Measurements from ENCODE around the gene CMTM1.
A peak's percentile ranks its signal among the peaks of the same experiment; 100 is the strongest.

The CMTM1 gene

DNA sequence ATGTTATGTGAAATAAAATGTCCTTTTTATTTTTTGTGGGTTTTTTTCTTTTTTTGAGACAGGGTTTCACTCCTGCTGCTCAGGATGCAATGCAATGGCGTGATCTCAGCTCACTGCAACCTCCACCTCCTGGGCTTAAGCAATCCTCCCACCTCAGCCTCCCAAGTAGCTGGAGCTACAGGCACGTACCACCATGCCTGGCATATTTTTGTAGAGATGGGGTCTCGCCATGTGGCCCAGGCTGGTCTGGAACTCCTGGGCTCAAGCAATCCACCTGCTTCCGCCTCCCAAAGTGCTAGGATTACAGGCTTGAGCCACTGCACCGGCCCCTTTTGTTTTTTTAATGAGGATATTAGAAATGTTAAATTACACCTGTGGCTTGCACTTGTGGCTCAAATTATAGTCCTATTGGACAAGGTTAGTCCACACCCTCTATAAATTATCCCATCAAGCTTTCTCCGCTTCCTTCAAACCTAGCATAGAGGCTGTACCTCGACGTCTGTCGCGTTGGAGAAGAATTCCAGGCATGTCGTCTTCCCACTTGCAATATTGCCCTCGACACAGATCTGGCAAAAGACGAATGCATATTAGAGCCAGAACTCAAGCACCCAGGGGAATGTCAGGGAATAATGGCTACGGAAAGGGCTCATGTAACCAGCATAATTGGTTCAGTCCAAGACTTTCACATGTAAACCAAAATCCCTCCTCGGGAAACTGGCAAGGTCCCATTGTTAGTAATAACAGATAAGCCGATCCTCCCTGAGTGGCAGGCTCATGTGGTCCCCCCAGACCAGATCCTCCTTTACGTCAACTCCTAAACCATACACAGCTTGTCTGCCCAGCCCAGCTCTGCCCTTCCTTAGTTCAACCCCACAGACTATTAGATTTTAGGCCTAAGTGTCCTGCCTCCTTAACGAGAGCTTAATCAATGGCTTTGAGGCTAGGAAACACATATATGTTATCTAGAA is 24.6 kb upstream of the CMTM1 start:
- DNase-seq (ENCODE audit: low read depth), result no peak
- H3K27me3 ChIP-seq (replicated peaks; ENCODE audit: control insufficient read depth, insufficient read depth, low read length), result no peaks in the 10 kb centered on the region

DNA sequence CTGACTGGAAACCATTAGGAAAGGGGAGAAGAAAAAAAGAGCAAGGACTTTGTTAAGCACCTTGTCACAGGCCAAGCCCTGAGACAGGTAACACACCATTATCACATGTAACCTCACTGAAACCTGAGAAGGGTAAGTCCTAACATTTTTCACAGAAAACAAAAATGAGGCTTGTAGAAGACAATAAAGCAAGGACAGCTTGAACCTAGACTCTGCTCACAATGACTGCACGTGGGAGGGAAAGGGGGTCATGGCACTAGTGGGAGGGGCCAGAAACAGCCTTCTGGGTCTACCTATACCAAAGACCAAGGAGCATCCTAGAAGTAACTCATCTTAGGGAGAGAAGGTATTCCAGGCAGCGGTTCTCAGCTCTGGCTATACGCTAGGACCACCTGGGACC is 23.8 kb upstream of the CMTM1 start:
- DNase-seq (ENCODE audit: low read depth), result no peak
- Histone ChIP-seq H3K36me3 (ENCODE audit: control insufficient read depth, insufficient read depth, low read length, severe bottlenecking) (peaks cover 41% of the 10 kb centered on the region), H3K27me3 (replicated peaks; ENCODE audit: control insufficient read depth, insufficient read depth, low read length) (no peaks in the 10 kb centered on the region), H3K4me3 (ENCODE audit: low read length) (no peak overlapping the region), H3K9ac (ENCODE audit: low read length) (no peak overlapping the region), H3K9me3 (ENCODE audit: control insufficient read depth, low read length) (no peaks in the 10 kb centered on the region), H3K4me1 (ENCODE audit: control insufficient read depth, insufficient read depth, low read length) (peaks cover 5% of the 10 kb centered on the region)

More for the DNA sequence above, 24.6 kb upstream of the CMTM1 start:
- peaks cover 48% of the 10 kb centered on the region for H3K36me3 ChIP-seq (ENCODE audit: control insufficient read depth, insufficient read depth, low read length, severe bottlenecking)
- peaks cover 5% of the 10 kb centered on the region for H3K4me1 ChIP-seq (ENCODE audit: control insufficient read depth, insufficient read depth, low read length)
- no peak overlapping the region for H3K4me3 ChIP-seq (ENCODE audit: low read length)
- no peak overlapping the region for H3K9ac ChIP-seq (ENCODE audit: low read length)
- no peaks in the 10 kb centered on the region for H3K9me3 ChIP-seq (ENCODE audit: control insufficient read depth, low read length)

DNA sequence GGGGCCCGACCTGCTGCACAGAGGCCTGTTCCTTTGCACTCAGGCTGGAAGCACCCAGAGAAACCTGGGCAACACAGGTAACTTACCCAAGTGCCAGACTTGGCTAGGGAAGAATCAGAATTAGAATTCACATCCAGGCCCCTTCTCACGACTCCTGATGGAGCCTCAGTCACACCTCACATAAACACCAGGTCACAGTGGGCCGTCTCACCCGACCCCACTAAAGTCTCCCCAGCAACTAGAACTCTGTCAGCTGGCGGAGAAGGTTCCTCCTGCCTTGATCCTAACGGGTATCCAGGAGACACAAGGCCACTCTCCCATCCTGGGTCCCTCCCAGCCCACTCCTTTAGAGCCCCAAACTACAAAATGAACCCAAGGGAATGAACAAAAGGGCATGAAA is 22.7 kb upstream of the CMTM1 start:
- no peaks in the 10 kb centered on the region for H3K9me3 ChIP-seq (ENCODE audit: control insufficient read depth, low read length)
- DNase-seq (ENCODE audit: low read depth), result no peak
- no peak overlapping the region for H3K9ac ChIP-seq (ENCODE audit: low read length)
- H3K36me3 ChIP-seq (ENCODE audit: control insufficient read depth, insufficient read depth, low read length, severe bottlenecking), result peaks cover 32% of the 10 kb centered on the region
- H3K4me1 ChIP-seq (ENCODE audit: control insufficient read depth, insufficient read depth, low read length), result peaks cover 7% of the 10 kb centered on the region
- no peaks in the 10 kb centered on the region for H3K27me3 ChIP-seq (replicated peaks; ENCODE audit: control insufficient read depth, insufficient read depth, low read length)
- H3K4me3 ChIP-seq (ENCODE audit: low read length), result no peak overlapping the region

DNA sequence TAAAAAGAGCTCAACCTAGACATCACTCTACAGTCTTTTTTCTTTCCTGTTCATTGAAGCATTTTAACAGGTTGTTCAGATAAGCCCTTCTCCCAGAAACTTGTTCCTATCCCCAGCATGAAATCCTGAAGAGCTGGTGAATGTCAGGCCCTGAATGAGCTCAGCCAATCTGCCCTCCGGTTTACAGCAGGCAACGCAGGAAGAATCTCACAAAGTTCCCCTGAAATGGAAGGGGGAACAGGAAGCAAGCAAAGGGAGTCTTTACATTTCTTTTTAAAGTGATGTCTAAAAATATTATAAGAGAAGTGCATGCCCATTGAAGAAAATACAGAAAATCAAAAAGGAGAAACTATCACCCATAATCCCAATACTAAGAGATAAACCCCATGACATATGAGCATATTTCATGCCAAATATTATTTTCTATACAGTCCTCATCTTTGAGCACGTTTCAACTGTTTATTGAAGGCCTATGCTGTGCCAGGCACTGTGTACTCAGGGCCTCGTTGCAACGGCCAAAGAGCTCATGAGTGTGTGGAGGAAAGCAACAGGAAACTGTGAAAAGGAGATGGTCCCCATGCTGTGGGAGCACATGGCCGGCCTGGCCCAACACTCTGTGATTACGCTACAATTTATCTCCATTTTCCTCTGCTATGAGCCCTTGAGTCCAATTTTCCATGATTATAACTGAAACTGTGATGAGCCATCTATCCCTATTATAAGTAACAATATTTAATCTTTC is 22.1 kb upstream of the CMTM1 start:
- no peak overlapping the region for H3K9ac ChIP-seq (ENCODE audit: low read length)
- H3K4me3 ChIP-seq (ENCODE audit: low read length), result no peak overlapping the region
- no peaks in the 10 kb centered on the region for H3K27me3 ChIP-seq (replicated peaks; ENCODE audit: control insufficient read depth, insufficient read depth, low read length)
- peaks cover 14% of the 10 kb centered on the region for H3K4me1 ChIP-seq (ENCODE audit: control insufficient read depth, insufficient read depth, low read length)
- DNase-seq (ENCODE audit: low read depth), result no peak
- peaks cover 27% of the 10 kb centered on the region for H3K36me3 ChIP-seq (ENCODE audit: control insufficient read depth, insufficient read depth, low read length, severe bottlenecking)
- no peaks in the 10 kb centered on the region for H3K9me3 ChIP-seq (ENCODE audit: control insufficient read depth, low read length)

DNA sequence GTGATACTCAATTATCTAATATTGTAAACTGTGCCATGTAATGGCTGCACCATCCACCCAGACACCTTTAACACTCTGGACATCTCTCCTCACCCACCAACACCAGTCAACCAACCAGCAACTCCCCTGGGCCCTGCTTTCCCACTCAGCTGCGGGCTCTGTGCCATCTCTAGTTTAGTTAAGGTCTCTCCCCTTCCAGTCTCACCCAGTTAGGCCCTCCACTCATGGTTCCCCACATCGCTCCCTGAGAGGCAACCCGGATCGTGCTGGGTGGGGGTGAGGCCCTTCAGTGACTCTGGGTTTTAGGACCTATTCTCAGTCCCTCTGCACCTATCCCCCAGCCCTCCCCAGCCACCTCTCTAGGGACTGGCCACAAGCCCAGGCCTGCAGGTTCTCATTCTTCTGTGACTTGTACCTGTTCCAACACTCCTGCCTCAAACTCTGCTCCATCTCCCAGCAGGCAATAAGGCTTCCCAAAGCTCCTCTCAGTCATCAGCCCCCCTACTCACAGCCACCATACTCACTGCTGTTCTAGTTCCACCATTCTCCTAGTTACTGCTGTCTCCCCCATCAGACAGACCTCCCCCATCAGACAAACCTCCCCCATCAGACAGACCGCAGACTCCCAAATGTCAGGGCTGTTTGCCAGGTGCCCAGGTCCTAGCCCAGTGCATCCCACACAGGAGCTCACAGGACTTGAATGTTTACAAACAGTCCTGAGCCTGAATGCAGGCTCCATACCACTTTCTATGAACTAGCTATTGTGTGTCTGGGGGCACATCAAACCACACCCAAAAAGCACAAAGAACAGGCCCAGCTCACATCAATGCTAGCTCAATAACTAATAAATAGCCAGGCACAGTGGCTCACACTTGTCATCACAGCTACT is 18.9 kb upstream of the CMTM1 start:
- Histone ChIP-seq H3K9me3 (ENCODE audit: control insufficient read depth, low read length) (no peaks in the 10 kb centered on the region), H3K36me3 (ENCODE audit: control insufficient read depth, insufficient read depth, low read length, severe bottlenecking) (peaks cover 14% of the 10 kb centered on the region), H3K4me3 (ENCODE audit: low read length) (no peak overlapping the region), H3K27me3 (replicated peaks; ENCODE audit: control insufficient read depth, insufficient read depth, low read length) (no peaks in the 10 kb centered on the region), H3K4me1 (ENCODE audit: control insufficient read depth, insufficient read depth, low read length) (peaks cover 30% of the 10 kb centered on the region), H3K9ac (ENCODE audit: low read length) (no peak overlapping the region)
- DNase-seq (ENCODE audit: low read depth), result no peak

DNA sequence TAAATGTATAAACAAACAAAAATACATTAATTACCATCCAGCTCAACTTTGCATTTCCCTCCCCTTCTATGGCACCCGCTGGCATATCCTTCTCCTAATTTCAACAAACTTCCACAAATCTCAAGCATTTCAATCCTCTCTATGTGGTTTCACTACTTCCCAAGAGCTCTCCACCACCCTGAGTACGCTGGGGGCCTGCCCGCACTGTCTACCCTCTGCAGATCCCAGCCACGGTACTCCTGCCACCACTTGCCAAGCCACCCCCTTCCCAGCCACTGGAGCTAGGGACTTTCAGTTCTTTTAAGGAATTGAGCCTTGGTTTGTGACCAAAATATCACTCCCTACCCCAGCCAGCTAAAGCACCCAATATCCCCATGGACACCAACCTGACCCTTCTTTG is 18.2 kb upstream of the CMTM1 start:
- Histone ChIP-seq H3K4me1 (ENCODE audit: control insufficient read depth, insufficient read depth, low read length) (peaks cover 33% of the 10 kb centered on the region), H3K36me3 (ENCODE audit: control insufficient read depth, insufficient read depth, low read length, severe bottlenecking) (peaks cover 14% of the 10 kb centered on the region), H3K27me3 (replicated peaks; ENCODE audit: control insufficient read depth, insufficient read depth, low read length) (no peaks in the 10 kb centered on the region), H3K9ac (ENCODE audit: low read length) (peak overlapping the region; percentile 97), H3K4me3 (ENCODE audit: low read length) (no peak overlapping the region), H3K9me3 (ENCODE audit: control insufficient read depth, low read length) (no peaks in the 10 kb centered on the region)
- no peak for DNase-seq (ENCODE audit: low read depth)

DNA sequence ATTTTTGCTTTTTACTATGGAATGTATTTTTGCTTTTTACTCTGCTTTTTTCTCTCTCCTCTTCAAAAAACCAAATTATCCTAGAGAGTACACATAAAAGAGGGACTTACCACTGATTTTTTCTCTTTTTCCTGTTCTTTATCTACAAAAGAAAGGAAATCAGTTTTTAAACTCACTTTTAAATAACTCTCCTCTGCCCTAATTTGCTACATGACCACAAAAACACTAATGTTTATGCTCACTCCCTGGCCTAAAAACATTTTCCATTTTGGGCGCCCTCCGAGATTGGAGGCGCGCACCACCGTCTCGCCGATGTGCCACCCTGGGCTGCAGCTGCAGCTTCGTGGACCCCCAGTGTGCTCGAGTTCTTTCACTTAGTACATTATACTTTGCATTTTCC is 17.4 kb upstream of the CMTM1 start:
- peaks cover 11% of the 10 kb centered on the region for H3K36me3 ChIP-seq (ENCODE audit: control insufficient read depth, insufficient read depth, low read length, severe bottlenecking)
- no peaks in the 10 kb centered on the region for H3K9me3 ChIP-seq (ENCODE audit: control insufficient read depth, low read length)
- DNase-seq (ENCODE audit: low read depth), result no peak
- H3K27me3 ChIP-seq (replicated peaks; ENCODE audit: control insufficient read depth, insufficient read depth, low read length), result no peaks in the 10 kb centered on the region
- H3K9ac ChIP-seq (ENCODE audit: low read length), result peak overlapping the region; percentile 97
- peak overlapping the region; percentile 93 for H3K4me3 ChIP-seq (ENCODE audit: low read length)
- peaks cover 41% of the 10 kb centered on the region for H3K4me1 ChIP-seq (ENCODE audit: control insufficient read depth, insufficient read depth, low read length)

DNA sequence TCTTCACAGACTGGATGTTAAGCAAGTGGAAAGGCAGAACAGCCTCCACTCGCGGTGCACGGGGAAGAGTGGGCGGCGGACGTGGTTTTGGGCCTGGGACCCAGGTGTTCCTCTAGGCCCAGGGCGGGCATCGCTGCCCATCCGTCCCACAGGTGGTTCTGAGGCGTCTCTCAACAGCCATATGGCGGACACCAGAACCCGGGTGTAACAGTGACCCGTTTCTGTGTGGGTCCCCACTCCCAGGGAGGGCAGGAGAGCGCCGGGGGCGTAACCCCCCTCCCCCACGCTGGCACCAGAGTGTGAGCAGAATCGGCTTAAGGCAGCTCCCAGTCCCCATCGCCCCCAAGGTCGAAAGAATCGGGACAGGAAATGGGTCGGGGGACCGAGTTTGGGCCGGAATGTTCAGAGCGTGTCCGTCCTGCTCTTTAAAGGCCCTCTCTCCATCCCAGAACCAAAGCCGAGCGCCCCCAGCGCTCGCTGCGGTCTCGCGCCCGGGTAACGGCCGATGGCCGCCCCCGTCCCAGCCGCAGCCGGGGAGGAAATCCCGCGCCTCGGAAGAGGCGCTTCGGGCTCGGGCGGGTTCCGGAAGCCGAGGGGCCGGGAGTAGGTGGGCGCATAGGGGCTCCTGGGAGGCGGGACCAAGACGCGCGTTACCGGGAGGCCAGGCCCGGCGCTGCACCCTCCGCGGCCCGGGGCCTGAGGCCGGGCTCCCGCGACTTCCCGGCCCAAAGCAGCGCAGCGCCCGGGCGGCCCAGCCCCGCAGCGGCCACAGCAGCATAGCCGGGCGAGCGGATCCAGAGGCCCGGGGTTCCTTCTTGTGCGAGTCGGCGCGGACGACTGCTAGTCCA is 16.7 kb upstream of the CMTM1 start, which contains the start of gene TK2:
TK2 (minus strand) TSS at position 839 of the 848 bp plus-strand sequence; CDS start at position 778, 61 bp downstream.
- Histone ChIP-seq H3K4me3 (ENCODE audit: low read length) (peak within 1 kb of the TSS; percentile 93), H3K27me3 (replicated peaks; ENCODE audit: control insufficient read depth, insufficient read depth, low read length) (no peaks in the 10 kb centered on the region), H3K36me3 (ENCODE audit: control insufficient read depth, insufficient read depth, low read length, severe bottlenecking) (peaks cover 5% of the 10 kb centered on the region), H3K4me1 (ENCODE audit: control insufficient read depth, insufficient read depth, low read length) (peaks cover 42% of the 10 kb centered on the region), H3K9me3 (ENCODE audit: control insufficient read depth, low read length) (no peaks in the 10 kb centered on the region), H3K9ac (ENCODE audit: low read length) (peak within 1 kb of the TSS; percentile 97)
- DNase-seq (ENCODE audit: low read depth), result peak; percentile 88

DNA sequence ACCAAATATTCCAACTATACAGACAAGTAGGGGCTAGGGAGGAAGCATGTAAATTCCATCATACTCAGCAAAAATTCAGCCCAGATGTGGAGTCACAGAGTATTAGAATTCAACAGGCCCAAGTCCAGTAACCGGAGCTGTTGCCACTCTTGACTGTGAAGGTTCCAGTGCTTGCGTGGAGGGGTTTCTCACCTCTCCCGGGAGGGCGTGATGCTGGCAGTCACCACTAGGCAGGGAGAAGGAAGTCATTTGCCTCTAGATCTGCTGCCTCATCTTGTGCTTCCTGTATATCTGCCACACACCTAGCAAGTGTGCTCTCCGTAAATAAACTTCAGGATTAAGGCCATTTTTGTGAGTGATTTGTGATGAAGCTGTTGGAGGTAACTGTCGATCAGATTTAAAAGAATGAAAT is 14.9 kb upstream of the CMTM1 start:
- Histone ChIP-seq H3K9me3 (ENCODE audit: control insufficient read depth, low read length) (no peaks in the 10 kb centered on the region), H3K36me3 (ENCODE audit: control insufficient read depth, insufficient read depth, low read length, severe bottlenecking) (no peaks in the 10 kb centered on the region), H3K27me3 (replicated peaks; ENCODE audit: control insufficient read depth, insufficient read depth, low read length) (no peaks in the 10 kb centered on the region), H3K4me3 (ENCODE audit: low read length) (peak overlapping the region; percentile 94), H3K9ac (ENCODE audit: low read length) (peak overlapping the region; percentile 92), H3K4me1 (ENCODE audit: control insufficient read depth, insufficient read depth, low read length) (peaks cover 48% of the 10 kb centered on the region)
- DNase-seq (ENCODE audit: low read depth), result peak; percentile 34

DNA sequence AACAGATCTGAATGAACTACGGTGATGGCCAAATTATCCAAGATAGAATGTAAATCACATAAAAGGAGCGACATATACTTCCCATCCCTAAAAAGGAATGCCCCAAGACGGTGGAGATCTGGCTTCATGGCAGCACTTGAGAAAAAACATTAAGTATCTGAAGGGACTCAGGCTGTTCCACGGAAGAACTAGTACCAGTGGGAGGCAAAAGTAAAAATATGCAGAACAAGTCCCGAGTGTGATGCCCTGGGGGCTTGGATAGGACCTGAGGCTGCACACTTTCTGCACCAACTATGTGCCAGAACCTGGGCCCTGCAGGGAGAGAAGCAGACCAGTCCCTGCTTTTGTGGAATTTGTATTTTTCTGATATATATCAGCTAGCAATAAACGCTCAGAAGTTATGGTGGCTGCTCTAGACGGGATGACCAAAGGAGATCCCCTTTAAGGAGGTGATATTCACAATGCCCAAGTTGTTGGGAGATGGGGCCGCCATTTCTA is 14.4 kb upstream of the CMTM1 start:
- peaks cover 52% of the 10 kb centered on the region for H3K4me1 ChIP-seq (ENCODE audit: control insufficient read depth, insufficient read depth, low read length)
- H3K4me3 ChIP-seq (ENCODE audit: low read length), result peak overlapping the region; percentile 94
- H3K27me3 ChIP-seq (replicated peaks; ENCODE audit: control insufficient read depth, insufficient read depth, low read length), result no peaks in the 10 kb centered on the region
- DNase-seq (ENCODE audit: low read depth), result no peak
- H3K9ac ChIP-seq (ENCODE audit: low read length), result peak overlapping the region; percentile 92
- no peaks in the 10 kb centered on the region for H3K9me3 ChIP-seq (ENCODE audit: control insufficient read depth, low read length)
- H3K36me3 ChIP-seq (ENCODE audit: control insufficient read depth, insufficient read depth, low read length, severe bottlenecking), result no peaks in the 10 kb centered on the region

Data from adipocyte (in vitro differentiated cells).